Ovary (tissue), 3 donors: Measurements from ENCODE around the gene ZC3HAV1.

Experiments
- EP300 ChIP-seq: sonication (generic); formaldehyde crosslinking; IDR thresholded peaks from one replicate; pipeline ENCODE4 v1.6.1; 2017; ENCODE audit warnings: antibody characterized with exemption
- POLR2A ChIP-seq: fragments of 450-650 bp; IDR thresholded peaks from one replicate; pipeline ENCODE4 v1.6.1; 2017; ENCODE audit warnings: antibody characterized with exemption, mild to moderate bottlenecking, moderate library complexity
- TF ChIP-seq, protein P1 (sequence below), 3 donors: fragments of 450-650 bp in 2 of 3; fragments of 200-600 bp in 1 of 3; IDR thresholded peaks; one replicate each; pipeline versions ENCODE4 v1.5.1 to v1.8.0; 2016 to 2022; ENCODE audit warnings: antibody characterized with exemption in 3 of 3, mild to moderate bottlenecking in 1 of 3
- donor health status: DM: no; HTN: no; CAD: no.

DNA sequence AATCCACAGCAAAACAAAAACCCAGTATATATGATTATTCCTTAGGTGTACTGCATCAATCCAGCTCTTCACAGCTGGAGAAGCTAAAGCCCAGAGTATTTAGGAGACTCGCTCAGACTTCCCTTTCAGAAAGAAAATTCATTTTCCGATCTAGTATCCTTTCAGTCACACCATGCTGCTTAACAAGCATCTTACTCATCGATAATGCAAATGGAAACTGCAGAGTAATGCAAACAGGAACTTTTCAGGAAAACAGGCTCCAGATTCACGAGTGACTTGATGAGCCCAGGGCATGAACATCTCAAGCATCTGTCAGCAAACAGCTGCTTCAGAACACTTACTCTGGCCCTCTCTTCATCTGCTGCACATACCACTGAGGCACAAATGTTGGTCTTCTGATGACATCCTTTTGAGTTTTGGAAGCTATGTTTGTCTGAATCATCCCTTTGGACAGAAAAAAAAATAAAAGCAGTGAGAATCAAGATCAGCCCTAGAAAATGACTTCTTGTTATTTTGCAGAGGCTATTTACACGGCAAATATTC, 48.8 kb downstream of the ZC3HAV1 start:
- TF ChIP-seq, protein P1, sequence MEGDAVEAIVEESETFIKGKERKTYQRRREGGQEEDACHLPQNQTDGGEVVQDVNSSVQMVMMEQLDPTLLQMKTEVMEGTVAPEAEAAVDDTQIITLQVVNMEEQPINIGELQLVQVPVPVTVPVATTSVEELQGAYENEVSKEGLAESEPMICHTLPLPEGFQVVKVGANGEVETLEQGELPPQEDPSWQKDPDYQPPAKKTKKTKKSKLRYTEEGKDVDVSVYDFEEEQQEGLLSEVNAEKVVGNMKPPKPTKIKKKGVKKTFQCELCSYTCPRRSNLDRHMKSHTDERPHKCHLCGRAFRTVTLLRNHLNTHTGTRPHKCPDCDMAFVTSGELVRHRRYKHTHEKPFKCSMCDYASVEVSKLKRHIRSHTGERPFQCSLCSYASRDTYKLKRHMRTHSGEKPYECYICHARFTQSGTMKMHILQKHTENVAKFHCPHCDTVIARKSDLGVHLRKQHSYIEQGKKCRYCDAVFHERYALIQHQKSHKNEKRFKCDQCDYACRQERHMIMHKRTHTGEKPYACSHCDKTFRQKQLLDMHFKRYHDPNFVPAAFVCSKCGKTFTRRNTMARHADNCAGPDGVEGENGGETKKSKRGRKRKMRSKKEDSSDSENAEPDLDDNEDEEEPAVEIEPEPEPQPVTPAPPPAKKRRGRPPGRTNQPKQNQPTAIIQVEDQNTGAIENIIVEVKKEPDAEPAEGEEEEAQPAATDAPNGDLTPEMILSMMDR (IDR thresholded peaks at IDR 0.05), result no peak
- TF ChIP-seq POLR2A, result no peak
- no peak for TF ChIP-seq EP300
